Measurements from ENCODE around the gene DPP6. TPM values are rescaled to one million over a fixed set of nuclear protein-coding genes. Genes with fewer than 3 reads are reported as not detected.

The DPP6 gene
- total and polyA plus RNA-seq, 9 donors: 0.22 to 3.9 (median 1.3) TPM; not detected in 1

GRCh38 chr7:154785898-154786297 lies 733.7 kb downstream of the DPP6 start:
- Histone ChIP-seq H3K27me3 (no peaks in the 10 kb centered on the region), H3K4me1 (ENCODE audit: insufficient read depth) (no peaks in the 10 kb centered on the region), H3K9me3 (peaks cover 0 to 2% of the 10 kb centered on the region in 2 donors), H3K36me3 (no peaks in the 10 kb centered on the region), H3K4me3 (no peak overlapping the region), H3K27ac (no peak overlapping the region)
- intact Hi-C loops (cut with DNase I): no loop called here
- no peak for DNase-seq
- 25 to 70% (median 32%) methylated on average over 2 of the region's 2 CpGs for WGBS, 3 donors
- no peak for TF ChIP-seq EP300 (IDR thresholded peaks at IDR 0.05)
- TF ChIP-seq CTCF (IDR thresholded peaks at IDR 0.05): no peak

- intact Hi-C loops (cut with DNase I): no loop called here
These were observed 737.2 kb downstream of the DPP6 start for GRCh38 chr7:154789404-154789803.

DNA sequence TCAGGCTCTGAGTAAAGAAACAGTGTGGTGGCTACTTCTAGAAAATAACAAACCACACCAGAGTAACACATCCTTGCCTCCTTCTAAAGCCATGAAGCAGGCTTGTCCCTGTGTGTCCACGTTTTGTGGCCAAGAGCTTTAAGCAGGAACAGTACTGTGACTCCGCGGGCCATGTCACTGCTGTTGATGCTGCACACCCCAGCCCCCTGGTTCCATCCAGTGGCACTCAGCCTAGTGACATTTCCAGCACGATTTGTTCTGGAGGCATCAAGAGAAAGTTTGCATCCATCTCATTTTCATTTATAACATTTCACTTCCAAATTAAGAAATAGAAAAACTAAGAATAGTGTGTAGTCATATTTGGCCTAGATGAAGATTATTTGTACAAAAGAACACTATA lies 739.4 kb downstream of the DPP6 start:
- no peak for DNase-seq
- TF ChIP-seq EP300 (IDR thresholded peaks at IDR 0.05): no peak
- TF ChIP-seq POLR2A (IDR thresholded peaks at IDR 0.05): no peak
- no peak for TF ChIP-seq CTCF (IDR thresholded peaks at IDR 0.05)
- Histone ChIP-seq H3K27ac (no peak overlapping the region), H3K4me1 (ENCODE audit: insufficient read depth) (no peaks in the 10 kb centered on the region), H3K9me3 (peaks cover 0 to 2% of the 10 kb centered on the region in 2 donors), H3K36me3 (no peaks in the 10 kb centered on the region), H3K27me3 (no peaks in the 10 kb centered on the region), H3K4me3 (no peak overlapping the region)
- WGBS, 3 donors: 80 to 86% (median 84%) methylated on average over 4 of the region's 4 CpGs
- intact Hi-C loops (cut with DNase I): no loop called here

More at GRCh38 chr7:154789404-154789803, 737.2 kb downstream of the DPP6 start:
- Histone ChIP-seq H3K27ac (no peak overlapping the region), H3K9me3 (peaks cover 0 to 2% of the 10 kb centered on the region in 2 donors), H3K4me3 (no peak overlapping the region), H3K4me1 (ENCODE audit: insufficient read depth) (no peaks in the 10 kb centered on the region), H3K27me3 (no peaks in the 10 kb centered on the region), H3K36me3 (no peaks in the 10 kb centered on the region)
- TF ChIP-seq POLR2A (IDR thresholded peaks at IDR 0.05) (no peak), EP300 (IDR thresholded peaks at IDR 0.05) (no peak), CTCF (IDR thresholded peaks at IDR 0.05) (no peak)
- DNase-seq: no peak
- WGBS, 3 donors: 56 to 70% (median 61%) methylated on average over 6 of the region's 6 CpGs

- TF ChIP-seq CTCF (IDR thresholded peaks at IDR 0.05): no peak
- TF ChIP-seq POLR2A (IDR thresholded peaks at IDR 0.05): no peak
- no peak for TF ChIP-seq EP300 (IDR thresholded peaks at IDR 0.05)
- Histone ChIP-seq H3K9me3 (peaks cover 0 to 2% of the 10 kb centered on the region in 2 donors), H3K4me1 (ENCODE audit: insufficient read depth) (no peaks in the 10 kb centered on the region), H3K4me3 (no peak overlapping the region), H3K27ac (no peak overlapping the region), H3K27me3 (no peaks in the 10 kb centered on the region), H3K36me3 (no peaks in the 10 kb centered on the region)
- no peak for DNase-seq
- intact Hi-C loops (cut with DNase I): no loop called here
- 68 to 79% (median 75%) methylated on average over 7 of the region's 7 CpGs for WGBS, 3 donors
These were observed 740.3 kb downstream of the DPP6 start for GRCh38 chr7:154792436-154793055.

Data from ovary (tissue), 9 donors.